Dendritic cell treated with granulocyte-macrophage colony-stimulating factor and Interleukin-4, amounts not matched to agents 40 ng/mL and 50 ng/mL, for 4 days (primary cell): ENCODE data around the gene CFI.

Source experiments
- H3K27ac Mint-ChIP-seq: one replicate; pipeline ENCODE4 v1.8.0; 2022; ENCODE audit warnings: mild to moderate bottlenecking, mixed read lengths
- H3K27me3 Mint-ChIP-seq: one replicate; pipeline ENCODE4 v1.8.0; 2022; ENCODE audit warnings: mild to moderate bottlenecking, mixed read lengths
- H3K36me3 Mint-ChIP-seq: one replicate; pipeline ENCODE4 v1.8.0; 2022; ENCODE audit warnings: low read depth, mixed read lengths
- H3K4me1 Mint-ChIP-seq: one replicate; pipeline ENCODE4 v1.8.0; 2022; ENCODE audit warnings: low read depth, mixed read lengths
- H3K4me3 Mint-ChIP-seq: one replicate; pipeline ENCODE4 v1.8.0; 2022; ENCODE audit warnings: mild to moderate bottlenecking, moderate library complexity, mixed read lengths
- H3K9me3 Mint-ChIP-seq: one replicate; pipeline ENCODE4 v1.8.0; 2022; ENCODE audit warnings: mixed read lengths
- intact Hi-C: fragments of 100-400 bp; cut with micrococcal nuclease; formaldehyde crosslinking; loops from one replicate; pipeline ENCODE4 v1.15.0; 2022

CFI gene

DNA sequence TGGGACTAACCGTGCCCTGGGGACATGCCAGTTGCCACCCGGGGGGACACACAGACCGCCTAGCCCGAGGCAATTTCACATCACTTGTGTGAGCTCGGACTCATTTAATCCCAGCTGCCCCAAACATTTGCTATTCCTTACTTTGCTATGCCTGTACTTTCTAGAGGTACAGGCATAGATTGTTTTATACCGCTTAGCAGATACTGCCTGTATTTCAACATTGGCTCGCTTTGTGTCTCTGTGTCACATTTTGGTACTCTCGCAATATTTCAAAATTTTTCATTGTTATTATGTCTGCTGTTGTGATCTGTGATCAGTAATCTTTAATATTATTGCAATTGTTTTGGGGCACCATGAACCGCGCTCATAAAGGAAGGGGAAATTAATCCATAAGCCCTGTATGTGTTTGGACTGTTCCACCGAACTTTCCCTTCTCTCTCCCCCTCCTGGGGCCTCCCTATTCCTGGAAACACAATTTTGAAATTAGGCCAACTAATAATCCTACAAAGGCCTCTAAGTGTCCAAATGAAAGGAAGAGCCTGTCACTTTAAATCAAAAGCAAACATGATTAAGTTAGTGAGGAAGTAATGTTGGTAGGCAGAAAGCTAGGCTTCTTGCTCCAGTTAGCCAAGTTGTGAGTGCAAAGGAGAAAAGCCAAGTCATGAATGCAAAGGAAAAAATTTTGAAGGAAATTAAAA lies 98.0 kb downstream of the CFI start:
- Mint-ChIP-seq H3K27ac (peak overlapping the region; percentile 92), H3K4me3 (peak overlapping the region; percentile 83), H3K9me3 (no peaks in the 10 kb centered on the region), H3K27me3 (peaks cover 2% of the 10 kb centered on the region), H3K4me1 (peaks cover 26% of the 10 kb centered on the region), H3K36me3 (peaks cover 28% of the 10 kb centered on the region)
- intact Hi-C loops = loop anchor here (1.0 to 10.0 kb wide), 6 partner anchors 27 to 272 kb away; partner anchors contain the start of genes GAR1, MCUB, PLA2G12A and SEC24B

DNA sequence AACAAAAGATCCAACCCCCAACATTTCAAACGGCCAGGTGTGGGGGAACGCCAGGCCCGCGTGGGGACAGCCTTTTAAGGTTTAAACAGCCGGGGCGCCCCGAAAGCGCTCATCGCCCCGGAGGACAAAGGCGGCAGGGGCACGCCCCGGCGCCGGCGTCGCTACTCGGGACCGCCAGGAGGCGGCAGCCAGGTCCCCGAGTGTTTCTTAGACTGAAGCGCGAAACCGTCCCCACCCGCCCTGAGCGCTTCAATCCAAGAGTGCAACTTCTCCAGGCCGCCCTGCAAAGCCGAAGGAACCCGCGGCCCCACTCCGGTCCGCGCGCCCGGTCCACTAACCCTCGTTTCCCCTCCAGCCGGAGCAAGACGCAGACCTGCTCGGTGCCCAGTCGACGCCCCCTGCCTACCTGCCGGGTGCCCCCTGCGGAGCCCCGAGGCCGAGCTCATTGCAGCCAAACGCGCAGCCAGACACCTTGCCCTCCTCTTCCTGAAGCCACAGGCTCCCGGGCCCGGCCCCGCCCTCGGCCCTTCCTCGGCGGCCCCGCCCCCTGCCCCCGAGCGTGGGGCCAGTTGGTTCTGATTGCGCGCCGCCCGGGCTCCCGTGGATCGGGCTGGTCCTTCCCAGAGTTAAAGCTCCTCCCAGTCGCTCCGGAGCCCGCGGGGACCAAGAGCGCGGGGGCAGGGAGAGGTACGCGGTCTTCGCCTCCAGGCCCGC lies 98.7 kb downstream of the CFI start, which contains the start of gene CASP6:
TSS of gene CASP6 (minus strand) at position 496 of the 714 bp plus-strand sequence. CDS start at position 446, 50 bp downstream.
- Mint-ChIP-seq H3K4me1 (peaks cover 32% of the 10 kb centered on the region), H3K4me3 (peak within 1 kb of the TSS; percentile 83), H3K36me3 (peaks cover 28% of the 10 kb centered on the region), H3K27ac (peak within 1 kb of the TSS; percentile 92), H3K9me3 (no peaks in the 10 kb centered on the region), H3K27me3 (peaks cover 2% of the 10 kb centered on the region)
- intact Hi-C loops = loop anchor here (1.0 to 10.0 kb wide), 6 partner anchors 28 to 272 kb away; partner anchors contain the start of genes GAR1, MCUB, PLA2G12A and SEC24B

DNA sequence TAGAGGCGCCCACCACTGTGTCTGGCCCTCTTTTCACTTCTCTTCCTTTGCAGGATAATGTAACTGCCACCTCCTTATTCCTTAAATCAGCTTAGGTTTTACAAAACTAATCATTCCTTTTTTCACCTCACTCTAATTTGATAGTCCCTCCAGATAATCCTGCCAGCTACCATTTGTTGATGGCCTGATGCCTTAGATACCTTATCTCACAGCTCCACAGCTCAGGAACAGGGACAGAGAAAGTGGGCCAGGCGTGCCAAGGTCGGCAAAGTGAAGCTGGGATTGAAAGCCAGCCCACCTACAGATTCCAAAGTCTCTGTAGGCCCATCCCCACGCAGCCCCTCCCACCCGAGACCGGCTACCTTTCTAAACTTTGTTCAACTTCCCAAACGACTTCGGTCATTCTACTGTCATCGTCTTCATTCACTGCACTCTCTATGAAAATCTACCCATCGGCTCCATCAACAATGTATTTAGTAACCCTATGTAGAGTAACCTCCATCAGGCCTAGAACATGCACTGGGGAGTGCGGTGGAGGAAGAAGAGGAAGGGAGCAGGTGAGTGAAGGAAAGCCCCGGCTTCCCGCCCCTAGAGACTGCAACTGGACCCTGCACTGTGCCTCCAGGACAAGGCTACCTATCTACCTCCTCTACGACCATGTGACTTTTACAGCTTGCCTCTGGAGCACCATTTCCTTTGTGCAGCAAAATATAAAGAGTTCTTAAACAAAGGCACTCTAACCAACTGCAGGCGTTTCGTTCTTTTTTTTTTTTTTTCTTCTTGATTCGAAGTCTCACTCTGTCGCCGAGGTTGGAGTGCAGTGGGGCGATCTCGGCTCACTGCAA lies 100.0 kb downstream of the CFI start:
- Mint-ChIP-seq H3K4me3 (peak overlapping the region; percentile 83), H3K27ac (peak overlapping the region; percentile 92), H3K9me3 (no peaks in the 10 kb centered on the region), H3K27me3 (peaks cover 2% of the 10 kb centered on the region), H3K4me1 (peaks cover 32% of the 10 kb centered on the region), H3K36me3 (peaks cover 40% of the 10 kb centered on the region)
- intact Hi-C loops = loop anchor here (2.0 to 10.0 kb wide), 5 partner anchors 29 to 273 kb away; partner anchors contain the start of genes MCUB, PLA2G12A and SEC24B

DNA sequence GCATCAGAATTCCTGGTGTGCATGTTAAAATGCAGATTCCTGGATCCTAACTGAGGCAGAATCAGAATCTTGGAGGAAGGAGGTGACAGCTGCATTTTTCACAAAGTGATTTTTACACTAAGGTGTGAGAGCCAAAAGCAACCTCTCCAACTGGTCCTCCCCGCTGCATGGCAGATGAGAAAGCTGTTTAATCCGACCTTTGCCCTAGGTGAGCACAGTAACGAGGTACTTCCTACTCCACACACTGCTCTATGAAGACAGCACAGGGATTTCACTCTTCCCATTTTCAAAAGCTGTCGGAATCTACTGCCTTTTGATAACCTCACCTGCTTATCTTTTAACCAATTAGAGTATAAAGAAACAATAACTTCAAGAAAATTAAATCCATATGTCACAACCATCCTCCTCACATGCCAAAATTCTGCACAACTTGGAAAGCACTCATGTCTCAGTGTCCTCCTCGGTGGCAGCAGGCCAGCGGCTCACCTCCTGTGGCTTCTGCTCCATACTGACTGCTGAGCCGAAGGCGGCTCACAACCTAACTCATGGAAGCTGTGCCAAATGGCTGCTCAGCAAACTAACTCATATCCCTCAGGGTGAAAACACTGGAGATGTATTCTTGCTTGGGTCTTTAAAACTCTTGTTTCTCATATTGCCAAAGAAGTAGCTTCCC lies 102.1 kb downstream of the CFI start:
- Mint-ChIP-seq H3K4me1 (peaks cover 32% of the 10 kb centered on the region), H3K27me3 (peaks cover 2% of the 10 kb centered on the region), H3K36me3 (peaks cover 46% of the 10 kb centered on the region), H3K4me3 (no peak overlapping the region), H3K27ac (no peak overlapping the region), H3K9me3 (no peaks in the 10 kb centered on the region)
- intact Hi-C loops = loop anchor here (5.0 to 10.0 kb wide), 3 partner anchors 137 to 275 kb away; partner anchors contain the start of genes MCUB and SEC24B

DNA sequence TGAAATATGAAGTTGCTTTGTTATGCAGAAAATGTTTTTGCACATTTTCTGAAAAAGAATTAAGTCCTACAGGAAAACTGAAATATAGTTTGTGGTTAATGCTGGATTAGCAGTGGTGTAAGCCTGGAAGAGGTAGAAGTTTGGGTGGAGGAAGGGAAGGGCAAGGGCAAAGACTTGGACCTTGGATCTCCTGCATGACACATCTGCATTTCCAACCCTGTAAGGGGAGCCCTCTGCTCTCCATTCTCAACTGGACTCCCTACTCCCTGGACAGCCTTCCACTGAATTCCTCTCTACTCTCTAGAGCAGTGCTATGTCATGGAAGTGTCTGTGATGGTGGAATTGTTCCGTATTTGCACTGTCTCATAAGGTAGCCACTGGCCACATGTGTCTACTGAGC lies 103.1 kb downstream of the CFI start:
- intact Hi-C loops = no loop called here
- no peak overlapping the region for H3K27ac Mint-ChIP-seq
- no peak overlapping the region for H3K4me3 Mint-ChIP-seq
- no peaks in the 10 kb centered on the region for H3K9me3 Mint-ChIP-seq
- peaks cover 22% of the 10 kb centered on the region for H3K4me1 Mint-ChIP-seq
- H3K27me3 Mint-ChIP-seq = peaks cover 2% of the 10 kb centered on the region
- H3K36me3 Mint-ChIP-seq = peaks cover 56% of the 10 kb centered on the region

DNA sequence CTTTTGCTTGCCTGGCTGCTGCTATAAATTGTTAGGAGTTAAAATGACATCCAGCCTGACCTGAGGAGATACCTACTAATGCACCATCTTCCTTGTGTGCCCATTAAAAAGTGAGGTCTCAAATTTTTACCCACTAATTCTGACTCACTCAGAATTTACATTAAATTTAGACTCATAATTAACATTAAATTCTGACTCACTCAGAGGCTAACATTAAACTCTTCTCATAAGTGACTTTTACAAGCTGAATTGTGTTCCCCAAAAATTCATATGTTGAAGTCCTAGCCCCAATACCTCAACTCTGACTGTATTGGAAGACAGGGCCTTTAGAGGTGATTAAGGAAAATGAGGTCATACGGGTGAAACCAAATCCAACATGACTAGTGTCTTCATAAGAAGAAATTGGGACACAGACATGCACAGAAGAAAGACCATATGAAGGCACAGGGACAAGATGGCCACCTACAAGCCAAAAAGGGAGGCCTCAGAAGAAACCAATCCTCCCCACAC lies 110.3 kb downstream of the CFI start:
- Mint-ChIP-seq H3K4me1 (no peaks in the 10 kb centered on the region), H3K4me3 (no peak overlapping the region), H3K9me3 (no peaks in the 10 kb centered on the region), H3K27ac (no peak overlapping the region), H3K36me3 (peaks cover 74% of the 10 kb centered on the region), H3K27me3 (no peaks in the 10 kb centered on the region)
- intact Hi-C loops = no loop called here
